ENCODE data around the gene WDFY3. TPM values are rescaled to one million over a fixed set of nuclear protein-coding genes. Genes with fewer than 3 reads are reported as not detected.

WDFY3 gene
- total RNA-seq, 1 experiment from 2014 or later = 42.7 TPM

DNA sequence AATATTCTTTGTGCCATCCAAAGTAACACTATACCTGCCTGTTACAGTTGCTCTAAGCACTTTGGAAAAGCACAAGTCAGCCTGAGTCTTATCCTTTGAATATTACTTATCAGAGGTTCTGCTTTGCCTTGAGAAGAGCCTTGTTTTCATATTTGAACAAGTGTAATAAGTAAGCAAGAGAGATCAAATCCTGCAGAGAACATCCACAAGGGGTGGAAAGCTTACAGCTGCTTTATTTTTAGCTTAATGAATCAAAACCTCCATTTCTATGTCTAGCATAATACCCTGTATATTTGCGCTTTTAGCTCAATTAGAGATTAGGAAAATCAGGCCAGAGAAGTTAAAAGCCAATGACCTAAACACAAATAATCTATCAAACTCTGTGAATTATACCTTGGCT lies 243.8 kb downstream of the WDFY3 start:
- ChIA-PET POLR2A (no interaction called here), CTCF (no interaction called here)
- no peaks in the 10 kb centered on the region for H3K36me3 ChIP-seq (ENCODE audit: control insufficient read depth, insufficient read depth, low read length)
- no TSS peak for BruUV-seq (replicated peaks)
- TF ChIP-seq, protein P1, sequence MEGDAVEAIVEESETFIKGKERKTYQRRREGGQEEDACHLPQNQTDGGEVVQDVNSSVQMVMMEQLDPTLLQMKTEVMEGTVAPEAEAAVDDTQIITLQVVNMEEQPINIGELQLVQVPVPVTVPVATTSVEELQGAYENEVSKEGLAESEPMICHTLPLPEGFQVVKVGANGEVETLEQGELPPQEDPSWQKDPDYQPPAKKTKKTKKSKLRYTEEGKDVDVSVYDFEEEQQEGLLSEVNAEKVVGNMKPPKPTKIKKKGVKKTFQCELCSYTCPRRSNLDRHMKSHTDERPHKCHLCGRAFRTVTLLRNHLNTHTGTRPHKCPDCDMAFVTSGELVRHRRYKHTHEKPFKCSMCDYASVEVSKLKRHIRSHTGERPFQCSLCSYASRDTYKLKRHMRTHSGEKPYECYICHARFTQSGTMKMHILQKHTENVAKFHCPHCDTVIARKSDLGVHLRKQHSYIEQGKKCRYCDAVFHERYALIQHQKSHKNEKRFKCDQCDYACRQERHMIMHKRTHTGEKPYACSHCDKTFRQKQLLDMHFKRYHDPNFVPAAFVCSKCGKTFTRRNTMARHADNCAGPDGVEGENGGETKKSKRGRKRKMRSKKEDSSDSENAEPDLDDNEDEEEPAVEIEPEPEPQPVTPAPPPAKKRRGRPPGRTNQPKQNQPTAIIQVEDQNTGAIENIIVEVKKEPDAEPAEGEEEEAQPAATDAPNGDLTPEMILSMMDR (IDR thresholded peaks at IDR 0.05; ENCODE audit: insufficient read depth in 1 of 2, low read depth in 1 of 2, low read length in 1 of 2, severe bottlenecking in 1 of 2, unreplicated experiment in 1 of 2) = no peak
- Mint-ChIP-seq H3K36me3 (ENCODE audit: insufficient read depth, unreplicated experiment) (peaks cover 11% of the 10 kb centered on the region), H3K27me3 (ENCODE audit: insufficient read depth, unreplicated experiment) (no peaks in the 10 kb centered on the region), H3K4me3 (ENCODE audit: unreplicated experiment) (no peak overlapping the region), H3K4me1 (ENCODE audit: low read depth, unreplicated experiment) (no peaks in the 10 kb centered on the region), H3K9me3 (ENCODE audit: unreplicated experiment) (no peaks in the 10 kb centered on the region), H3K27ac (ENCODE audit: unreplicated experiment) (no peak overlapping the region)
- no peaks in the 10 kb centered on the region for H3K9me3 ChIP-seq
- no peaks in the 10 kb centered on the region for H3K27me3 ChIP-seq (replicated peaks; ENCODE audit: control insufficient read depth, insufficient read depth, low read length)
- intact Hi-C loops (cut with micrococcal nuclease; ENCODE audit: unreplicated experiment) = no loop called here
- no peak overlapping the region for H3K4me3 ChIP-seq (ENCODE audit: low read depth, low read length)
- H3K4me1 ChIP-seq = no peaks in the 10 kb centered on the region
- no peak for DNase-seq

- no TSS peak for BruUV-seq (replicated peaks)
- H3K4me1 ChIP-seq = no peaks in the 10 kb centered on the region
- TF ChIP-seq, protein P1 (IDR thresholded peaks at IDR 0.05; ENCODE audit: insufficient read depth in 1 of 2, low read depth in 1 of 2, low read length in 1 of 2, severe bottlenecking in 1 of 2, unreplicated experiment in 1 of 2) = no peak
- H3K27ac Mint-ChIP-seq (ENCODE audit: unreplicated experiment) = no peak overlapping the region
- no peak for DNase-seq
- ChIA-PET POLR2A (no interaction called here), CTCF (no interaction called here)
- H3K4me1 Mint-ChIP-seq (ENCODE audit: low read depth, unreplicated experiment) = no peaks in the 10 kb centered on the region
- H3K9me3 ChIP-seq = no peaks in the 10 kb centered on the region
- peaks cover 16% of the 10 kb centered on the region for H3K36me3 Mint-ChIP-seq (ENCODE audit: insufficient read depth, unreplicated experiment)
- no peak overlapping the region for H3K4me3 Mint-ChIP-seq (ENCODE audit: unreplicated experiment)
- no peak overlapping the region for H3K4me3 ChIP-seq (ENCODE audit: low read depth, low read length)
- no peaks in the 10 kb centered on the region for H3K27me3 Mint-ChIP-seq (ENCODE audit: insufficient read depth, unreplicated experiment)
- no peaks in the 10 kb centered on the region for H3K9me3 Mint-ChIP-seq (ENCODE audit: unreplicated experiment)
- H3K27me3 ChIP-seq (replicated peaks; ENCODE audit: control insufficient read depth, insufficient read depth, low read length) = no peaks in the 10 kb centered on the region
- H3K36me3 ChIP-seq (ENCODE audit: control insufficient read depth, insufficient read depth, low read length) = no peaks in the 10 kb centered on the region; the same call in 1 of the 2 replicates
- intact Hi-C loops (cut with micrococcal nuclease; ENCODE audit: unreplicated experiment) = no loop called here
Measured at GRCh38 chr4:84719115-84719514, 247.4 kb downstream of the WDFY3 start.

- H3K36me3 ChIP-seq (ENCODE audit: control insufficient read depth, insufficient read depth, low read length) = no peaks in the 10 kb centered on the region; the same call in 1 of the 2 replicates
- TF ChIP-seq, protein P1 (IDR thresholded peaks at IDR 0.05; ENCODE audit: insufficient read depth in 1 of 2, low read depth in 1 of 2, low read length in 1 of 2, severe bottlenecking in 1 of 2, unreplicated experiment in 1 of 2) = no peak
- no peaks in the 10 kb centered on the region for H3K9me3 Mint-ChIP-seq (ENCODE audit: unreplicated experiment)
Measured at GRCh38 chr4:84718699-84719098, 247.8 kb downstream of the WDFY3 start.

More at GRCh38 chr4:84718699-84719098, 247.8 kb downstream of the WDFY3 start:
- H3K4me1 ChIP-seq = no peaks in the 10 kb centered on the region
- DNase-seq = no peak
- intact Hi-C loops (cut with micrococcal nuclease; ENCODE audit: unreplicated experiment) = no loop called here
- Mint-ChIP-seq H3K27me3 (ENCODE audit: insufficient read depth, unreplicated experiment) (no peaks in the 10 kb centered on the region), H3K27ac (ENCODE audit: unreplicated experiment) (no peak overlapping the region), H3K4me3 (ENCODE audit: unreplicated experiment) (no peak overlapping the region), H3K36me3 (ENCODE audit: insufficient read depth, unreplicated experiment) (peaks cover 16% of the 10 kb centered on the region), H3K4me1 (ENCODE audit: low read depth, unreplicated experiment) (no peaks in the 10 kb centered on the region)
- H3K4me3 ChIP-seq (ENCODE audit: low read depth, low read length) = no peak overlapping the region
- ChIA-PET CTCF (no interaction called here), POLR2A (no interaction called here)
- BruUV-seq (replicated peaks) = no TSS peak
- no peaks in the 10 kb centered on the region for H3K27me3 ChIP-seq (replicated peaks; ENCODE audit: control insufficient read depth, insufficient read depth, low read length)
- H3K9me3 ChIP-seq = no peaks in the 10 kb centered on the region
